ENCODE results near the gene BRAT1. TPM values are rescaled to one million over a fixed set of nuclear protein-coding genes. Genes with fewer than 3 reads are reported as not detected.

BRAT1 gene
- total RNA-seq, 2 donors from 2014 or later: 42.1 to 42.7 TPM

DNA sequence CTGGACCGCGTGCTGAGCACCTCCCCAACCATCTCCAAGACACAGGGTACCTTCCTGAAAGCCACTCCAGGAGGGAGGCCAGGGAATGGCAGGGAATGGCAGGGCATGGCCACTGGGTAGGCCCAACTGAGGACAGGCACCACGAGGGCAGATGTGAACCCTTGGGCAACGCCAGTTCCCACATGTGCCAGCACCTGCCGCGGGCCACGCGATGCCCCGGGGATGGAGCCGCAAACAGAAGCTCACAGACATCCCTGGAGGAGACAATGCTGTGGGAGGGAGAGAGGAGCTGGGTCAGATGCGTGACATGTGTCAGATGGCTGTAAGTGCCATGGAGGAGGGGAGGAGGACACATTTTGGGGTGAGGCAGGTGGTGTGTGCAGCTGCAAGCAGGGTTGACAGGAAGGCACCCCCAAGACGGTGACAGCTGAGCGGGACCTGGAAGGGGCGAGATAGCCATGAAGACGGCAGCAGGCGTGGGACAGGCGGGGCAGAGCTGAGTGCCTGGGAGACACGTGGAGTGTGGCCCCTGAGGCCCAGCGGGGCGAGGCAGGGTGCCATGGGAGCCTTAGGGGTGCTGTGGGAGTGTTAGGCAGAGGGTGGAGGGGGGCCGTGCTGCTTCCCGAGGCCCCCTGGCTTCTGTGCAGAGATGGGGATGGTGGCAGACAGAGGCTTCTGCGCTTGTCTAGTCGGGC is 31.1 kb upstream of the BRAT1 start:
- Mint-ChIP-seq H3K4me1 (no peaks in the 10 kb centered on the region), H3K9me3 (no peaks in the 10 kb centered on the region), H3K27ac (no peak overlapping the region), H3K27me3 (ENCODE audit: insufficient read depth) (no peaks in the 10 kb centered on the region), H3K4me3 (no peak overlapping the region), H3K36me3 (ENCODE audit: low read depth) (peaks cover 41% of the 10 kb centered on the region)
- H3K4me3 ChIP-seq (ENCODE audit: low read length): no peak overlapping the region
- H3K4me1 ChIP-seq (ENCODE audit: control insufficient read depth, insufficient read depth, low read length): no peaks in the 10 kb centered on the region
- no peaks in the 10 kb centered on the region for H3K9me3 ChIP-seq (ENCODE audit: control insufficient read depth, low read length)
- WGBS, 2 experiments (ENCODE audit: insufficient coverage in 1 of 2, insufficient read length in 1 of 2): 89 to 93% methylated on average over 9 to 24 of the region's 24 CpGs
- no peak overlapping the region for H3K9ac ChIP-seq (ENCODE audit: extremely low read depth, low read length, poor library complexity, severe bottlenecking)
- TF ChIP-seq, protein P1, sequence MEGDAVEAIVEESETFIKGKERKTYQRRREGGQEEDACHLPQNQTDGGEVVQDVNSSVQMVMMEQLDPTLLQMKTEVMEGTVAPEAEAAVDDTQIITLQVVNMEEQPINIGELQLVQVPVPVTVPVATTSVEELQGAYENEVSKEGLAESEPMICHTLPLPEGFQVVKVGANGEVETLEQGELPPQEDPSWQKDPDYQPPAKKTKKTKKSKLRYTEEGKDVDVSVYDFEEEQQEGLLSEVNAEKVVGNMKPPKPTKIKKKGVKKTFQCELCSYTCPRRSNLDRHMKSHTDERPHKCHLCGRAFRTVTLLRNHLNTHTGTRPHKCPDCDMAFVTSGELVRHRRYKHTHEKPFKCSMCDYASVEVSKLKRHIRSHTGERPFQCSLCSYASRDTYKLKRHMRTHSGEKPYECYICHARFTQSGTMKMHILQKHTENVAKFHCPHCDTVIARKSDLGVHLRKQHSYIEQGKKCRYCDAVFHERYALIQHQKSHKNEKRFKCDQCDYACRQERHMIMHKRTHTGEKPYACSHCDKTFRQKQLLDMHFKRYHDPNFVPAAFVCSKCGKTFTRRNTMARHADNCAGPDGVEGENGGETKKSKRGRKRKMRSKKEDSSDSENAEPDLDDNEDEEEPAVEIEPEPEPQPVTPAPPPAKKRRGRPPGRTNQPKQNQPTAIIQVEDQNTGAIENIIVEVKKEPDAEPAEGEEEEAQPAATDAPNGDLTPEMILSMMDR (conservative IDR thresholded peaks at IDR 0.05): no peak
- peaks cover 3% of the 10 kb centered on the region for H3K36me3 ChIP-seq (ENCODE audit: control insufficient read depth, insufficient read depth, low read length)
- H3K27ac ChIP-seq (ENCODE audit: low read depth, low read length): no peak overlapping the region
- DNase-seq: no peak
- H3K27me3 ChIP-seq (ENCODE audit: control insufficient read depth, insufficient read depth, low read length, poor library complexity, severe bottlenecking): no peaks in the 10 kb centered on the region

DNA sequence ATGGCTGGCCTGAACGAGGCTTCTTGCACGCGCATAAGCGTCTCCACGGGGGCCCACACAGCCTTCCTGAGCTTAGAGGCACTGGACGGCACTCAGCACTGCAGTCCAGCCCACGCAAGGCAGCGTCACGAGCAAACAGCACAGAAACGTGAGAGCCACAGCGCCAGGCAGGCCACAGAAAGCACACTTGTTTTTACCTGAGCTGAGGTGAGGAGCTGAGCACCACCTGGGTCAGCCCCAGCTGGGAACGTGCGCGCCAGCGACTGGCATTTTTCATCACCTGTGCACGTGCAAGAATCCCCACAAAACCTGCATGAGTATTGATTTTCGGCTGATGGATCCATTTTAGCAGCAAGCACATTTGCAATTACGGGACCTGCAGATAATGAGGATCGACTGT is 30.1 kb upstream of the BRAT1 start:
- Histone ChIP-seq H3K9me3 (ENCODE audit: control insufficient read depth, low read length) (no peaks in the 10 kb centered on the region), H3K9ac (ENCODE audit: extremely low read depth, low read length, poor library complexity, severe bottlenecking) (no peak overlapping the region), H3K4me3 (ENCODE audit: low read length) (no peak overlapping the region), H3K36me3 (ENCODE audit: control insufficient read depth, insufficient read depth, low read length) (peaks cover 3% of the 10 kb centered on the region), H3K27me3 (ENCODE audit: control insufficient read depth, insufficient read depth, low read length, poor library complexity, severe bottlenecking) (no peaks in the 10 kb centered on the region), H3K4me1 (ENCODE audit: control insufficient read depth, insufficient read depth, low read length) (no peaks in the 10 kb centered on the region), H3K27ac (ENCODE audit: low read depth, low read length) (no peak overlapping the region)
- Mint-ChIP-seq H3K27ac (no peak overlapping the region), H3K36me3 (ENCODE audit: low read depth) (peaks cover 35% of the 10 kb centered on the region), H3K4me3 (no peak overlapping the region), H3K4me1 (no peaks in the 10 kb centered on the region), H3K27me3 (ENCODE audit: insufficient read depth) (no peaks in the 10 kb centered on the region), H3K9me3 (no peaks in the 10 kb centered on the region)
- WGBS, 2 experiments (ENCODE audit: insufficient coverage in 1 of 2, insufficient read length in 1 of 2): 91 to 94% methylated on average over 17 to 19 of the region's 19 CpGs
- TF ChIP-seq, protein P1 (conservative IDR thresholded peaks at IDR 0.05): no peak
- DNase-seq: no peak

DNA sequence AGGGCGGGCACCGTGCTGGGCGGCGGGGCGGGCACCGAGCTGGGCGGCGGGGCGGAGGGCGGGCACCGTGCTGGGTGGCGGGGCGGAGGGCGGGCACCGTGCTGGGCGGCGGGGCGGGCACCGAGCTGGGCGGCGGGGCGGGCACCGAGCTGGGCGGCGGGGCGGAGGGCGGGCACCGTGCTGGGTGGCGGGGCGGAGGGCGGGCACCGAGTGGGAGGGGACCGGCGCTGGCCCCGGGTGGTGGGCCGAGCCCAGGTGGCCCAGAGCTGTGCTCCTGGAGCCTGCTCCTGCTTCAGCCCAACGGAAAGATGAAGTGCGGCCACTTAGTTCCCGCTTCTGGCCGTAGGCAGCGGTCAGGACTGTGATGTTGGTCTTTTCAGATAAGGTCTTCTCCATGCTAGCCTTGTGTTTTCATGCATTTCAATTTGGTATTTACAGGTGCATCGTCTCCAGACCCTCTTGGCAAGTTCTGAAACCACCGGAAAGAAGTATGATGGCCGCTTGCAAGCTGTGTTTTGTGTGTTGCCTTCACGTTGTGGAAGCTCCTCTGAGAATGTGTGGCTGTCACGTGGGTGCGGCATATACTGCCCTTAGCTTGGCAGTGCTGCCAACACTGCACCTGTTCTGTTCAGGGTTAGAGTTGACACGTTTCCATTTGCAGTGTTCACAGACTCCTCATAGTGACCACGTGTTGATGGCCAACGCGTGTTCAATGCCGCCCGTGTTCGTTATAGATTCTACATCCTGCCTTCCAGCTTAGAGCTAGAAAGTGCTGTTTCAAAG is 28.7 kb upstream of the BRAT1 start:
- H3K36me3 Mint-ChIP-seq (ENCODE audit: low read depth): peaks cover 30% of the 10 kb centered on the region
- H3K27me3 ChIP-seq (ENCODE audit: control insufficient read depth, insufficient read depth, low read length, poor library complexity, severe bottlenecking): no peaks in the 10 kb centered on the region
- H3K36me3 ChIP-seq (ENCODE audit: control insufficient read depth, insufficient read depth, low read length): no peaks in the 10 kb centered on the region
- no peak overlapping the region for H3K27ac Mint-ChIP-seq
- DNase-seq: no peak
- H3K4me3 Mint-ChIP-seq: no peak overlapping the region
- WGBS, 2 experiments (ENCODE audit: insufficient coverage in 1 of 2, insufficient read length in 1 of 2): 96 to 97% methylated on average over 19 to 44 of the region's 54 CpGs
- no peak overlapping the region for H3K27ac ChIP-seq (ENCODE audit: low read depth, low read length)
- no peaks in the 10 kb centered on the region for H3K4me1 Mint-ChIP-seq
- no peaks in the 10 kb centered on the region for H3K4me1 ChIP-seq (ENCODE audit: control insufficient read depth, insufficient read depth, low read length)
- TF ChIP-seq, protein P1 (conservative IDR thresholded peaks at IDR 0.05): no peak
- no peaks in the 10 kb centered on the region for H3K9me3 Mint-ChIP-seq
- H3K27me3 Mint-ChIP-seq (ENCODE audit: insufficient read depth): no peaks in the 10 kb centered on the region
- H3K9me3 ChIP-seq (ENCODE audit: control insufficient read depth, low read length): no peaks in the 10 kb centered on the region
- no peak overlapping the region for H3K9ac ChIP-seq (ENCODE audit: extremely low read depth, low read length, poor library complexity, severe bottlenecking)
- H3K4me3 ChIP-seq (ENCODE audit: low read length): no peak overlapping the region

All from endodermal cell (in vitro differentiated cells).